ENCODE measurements around the gene ZFP3.
"Not testable (repeated sequence)": the region's sequence is repeated elsewhere in the genome, so short reads cannot be mapped to it uniquely, and the experiment has no call there.

ZFP3 gene

GRCh38 chr17:5080591-5080990 is 2.3 kb downstream of the ZFP3 start:
- DNase-seq = no peak

- DNase-seq = no peak
Observed at GRCh38 chr17:5092218-5093010, 14.1 kb downstream of the ZFP3 start.

GRCh38 chr17:5096731-5097100 is 18.4 kb downstream of the ZFP3 start:
- DNase-seq = no peak

GRCh38 chr17:5097101-5097834 is 19.0 kb downstream of the ZFP3 start:
- no peak for DNase-seq

GRCh38 chr17:5099271-5099670 is 21.0 kb downstream of the ZFP3 start:
- no peak for DNase-seq

- no peak for DNase-seq
Observed at GRCh38 chr17:5100832-5101231, 22.6 kb downstream of the ZFP3 start.

GRCh38 chr17:5110816-5111215 is 32.5 kb downstream of the ZFP3 start:
- DNase-seq = no peak

GRCh38 chr17:5111402-5112204 is 33.3 kb downstream of the ZFP3 start, which contains the start of gene ZNF232:
Gene ZNF232, minus strand, starts transcription at chr17:5111878. Its CDS starts 56 bp downstream, at chr17:5111822.
- peak; percentile 92 for DNase-seq

- no peak for DNase-seq
Observed at GRCh38 chr17:5115673-5116651, 37.7 kb downstream of the ZFP3 start, which contains the start of gene USP6. Gene USP6, plus strand, starts transcription at chr17:5116032. Its CDS starts 14,336 bp downstream, at chr17:5130368.

- DNase-seq = no peak
Observed at GRCh38 chr17:5118219-5118618, 40.0 kb downstream of the ZFP3 start.

GRCh38 chr17:5120036-5120435 is 41.8 kb downstream of the ZFP3 start:
- no peak for DNase-seq

GRCh38 chr17:5120436-5121185 is 42.3 kb downstream of the ZFP3 start:
- DNase-seq = not testable (repeated sequence)

- DNase-seq = no peak
Observed at GRCh38 chr17:5121186-5121841, 43.0 kb downstream of the ZFP3 start.

GRCh38 chr17:5122056-5122455 is 43.8 kb downstream of the ZFP3 start:
- not testable (repeated sequence) for DNase-seq

- DNase-seq = no peak
Observed at GRCh38 chr17:5122586-5123342, 44.5 kb downstream of the ZFP3 start.

GRCh38 chr17:5123343-5124124 is 45.3 kb downstream of the ZFP3 start:
- DNase-seq = no peak

GRCh38 chr17:5124125-5124760 is 46.0 kb downstream of the ZFP3 start:
- not testable (repeated sequence) for DNase-seq

GRCh38 chr17:5124896-5125295 is 46.6 kb downstream of the ZFP3 start:
- DNase-seq = not testable (repeated sequence)
